SIG-M5 (cell line): ENCODE measurements around the gene ZNF628.

Source experiments
- DNase-seq: peaks from one replicate; lab custom pipeline; 2025; lab: John Stamatoyannopoulos, UW

ZNF628 gene

DNA sequence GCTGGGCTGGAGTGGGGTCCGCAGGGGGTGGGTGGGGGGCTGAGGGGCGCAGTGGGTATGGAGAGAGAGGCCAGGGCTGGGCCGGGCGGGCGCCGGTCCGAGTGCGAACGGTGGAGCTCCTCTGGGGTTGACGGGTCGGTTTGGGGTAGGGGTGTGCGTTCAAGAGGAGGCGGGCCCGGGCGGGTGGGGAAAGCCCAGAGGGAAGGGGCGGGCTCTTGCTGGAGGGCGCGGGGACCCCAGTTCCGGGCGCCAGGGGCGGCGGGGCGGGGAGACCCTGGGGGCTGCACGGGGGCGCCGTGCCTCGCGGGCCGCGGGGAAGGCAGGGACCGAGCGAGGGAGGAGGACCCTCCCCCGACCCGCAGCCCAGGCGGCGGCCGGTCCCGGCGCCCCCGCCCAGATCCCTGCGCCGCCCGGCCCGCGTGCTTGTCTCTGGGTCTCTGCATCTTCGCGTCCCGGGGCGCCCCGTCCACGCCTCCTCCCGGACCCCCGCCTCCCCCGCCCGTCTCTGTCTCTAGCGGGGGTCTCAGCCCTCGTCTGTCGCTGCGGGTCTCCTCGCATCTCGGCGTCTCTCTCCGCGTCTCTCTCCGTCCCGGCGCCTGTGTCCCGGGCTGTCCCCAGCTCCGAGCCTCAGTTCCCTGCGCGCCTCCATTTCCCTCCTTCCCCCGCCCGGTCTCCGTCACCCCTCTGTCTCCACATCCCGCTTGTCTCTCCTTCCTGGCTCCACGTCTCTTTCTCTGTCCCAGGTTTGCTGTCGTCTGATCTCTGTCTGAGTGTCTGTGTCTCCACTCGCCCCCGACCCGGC, 25.1 kb upstream of the ZNF628 start:
- DNase-seq: no peak

DNA sequence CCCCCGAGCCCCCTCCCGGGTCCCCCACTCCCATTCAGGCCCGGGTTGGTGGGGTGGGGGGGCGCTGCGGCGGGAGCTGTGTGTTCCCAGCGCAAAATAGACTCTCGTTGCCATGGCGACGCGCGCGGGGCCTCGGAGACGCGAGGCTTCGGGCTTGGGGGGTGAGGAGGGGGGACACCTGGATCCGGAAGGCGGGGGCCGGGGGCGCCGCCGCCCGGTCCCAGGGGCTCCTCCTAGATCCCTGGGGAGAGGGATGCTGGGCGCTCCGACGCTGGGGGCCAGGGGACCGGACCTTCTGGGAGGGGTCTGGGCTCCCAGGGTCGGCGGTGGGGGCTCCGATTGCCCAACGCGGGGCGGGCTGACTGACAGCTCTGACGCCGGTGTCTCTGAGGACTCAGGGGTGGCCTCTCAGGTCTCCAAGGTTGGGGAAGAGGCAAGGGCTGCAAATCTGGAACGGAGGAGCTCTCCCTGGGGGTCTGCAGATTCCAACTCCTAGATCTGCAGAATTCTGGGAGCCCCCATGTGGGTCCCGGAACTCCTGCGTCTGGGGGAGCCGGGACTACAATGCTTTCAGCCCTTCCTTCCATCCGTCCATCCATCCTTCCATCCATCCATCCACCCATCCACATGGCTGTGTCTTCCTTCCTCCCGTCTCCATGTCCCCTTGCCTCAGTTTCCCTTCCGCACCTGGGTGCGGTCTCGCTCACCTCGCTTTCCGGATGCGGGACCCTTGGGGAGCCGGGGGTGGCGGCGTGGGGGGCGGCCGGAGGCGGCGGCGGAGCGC, 24.3 kb upstream of the ZNF628 start:
- no peak for DNase-seq

DNA sequence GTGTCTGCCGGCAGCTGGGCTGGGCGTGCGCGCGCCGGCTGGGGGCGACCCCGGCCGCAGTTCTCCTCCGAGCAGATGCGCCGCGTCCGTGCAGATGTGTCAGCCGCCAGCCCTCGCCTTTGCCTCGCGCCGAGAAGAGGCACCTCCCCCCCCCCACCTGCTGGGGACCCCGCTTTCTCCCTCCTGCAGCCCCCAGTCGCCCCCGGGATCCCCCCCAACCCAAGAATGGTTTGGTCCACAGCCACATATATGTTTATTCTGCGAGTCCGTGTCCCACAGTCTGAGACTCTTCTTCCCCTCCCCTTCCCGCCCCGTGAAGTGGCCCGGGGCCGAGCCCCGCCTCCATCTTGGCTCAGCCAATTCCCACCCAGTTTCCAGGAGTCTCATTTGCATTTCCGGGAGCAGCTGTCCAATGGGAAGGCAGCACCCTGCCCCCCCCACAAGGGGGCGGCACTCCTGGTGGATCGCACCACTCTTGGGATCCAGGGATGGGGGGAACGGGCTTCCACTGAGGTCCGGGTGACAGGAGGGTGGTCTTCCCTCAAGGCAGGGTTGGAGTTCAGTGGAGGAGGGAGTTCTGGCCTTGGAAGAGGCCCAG, 23.6 kb upstream of the ZNF628 start:
- DNase-seq: no peak

DNA sequence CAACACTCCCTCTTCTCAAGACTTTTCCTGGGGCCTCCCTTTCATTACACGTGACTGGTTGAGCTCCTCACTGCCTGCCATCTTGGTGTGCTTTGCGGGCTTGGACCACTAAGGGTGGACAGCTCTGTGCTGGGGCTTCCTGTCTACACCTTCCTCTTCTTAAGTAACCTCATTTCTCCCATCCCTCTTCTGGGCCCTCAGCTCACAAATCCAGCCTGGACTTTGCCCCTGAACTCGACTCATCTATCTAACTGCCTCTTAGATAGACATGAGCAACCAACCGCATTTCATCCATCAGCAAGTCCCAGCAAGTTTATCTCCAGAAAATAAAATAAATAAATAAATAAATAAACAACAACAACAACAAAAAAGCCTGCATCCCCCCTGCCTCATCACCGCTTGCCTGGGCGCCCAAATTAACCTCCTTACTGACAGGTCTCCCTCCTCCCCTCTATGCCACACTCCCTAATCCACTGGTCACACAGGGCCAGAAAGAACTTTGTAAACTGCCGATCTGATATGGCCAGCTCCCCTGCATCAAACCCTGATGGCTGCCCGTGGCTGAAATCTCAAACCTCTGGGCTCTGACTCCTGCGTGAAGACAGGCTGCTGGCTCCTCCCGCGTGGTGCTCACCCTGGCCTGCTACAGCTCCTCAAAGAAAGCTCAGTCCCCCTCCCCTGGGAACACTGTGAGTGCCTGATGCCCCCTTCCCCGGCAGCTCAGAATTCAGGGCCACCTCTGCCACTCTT, 22.7 kb upstream of the ZNF628 start:
- DNase-seq: no peak

DNA sequence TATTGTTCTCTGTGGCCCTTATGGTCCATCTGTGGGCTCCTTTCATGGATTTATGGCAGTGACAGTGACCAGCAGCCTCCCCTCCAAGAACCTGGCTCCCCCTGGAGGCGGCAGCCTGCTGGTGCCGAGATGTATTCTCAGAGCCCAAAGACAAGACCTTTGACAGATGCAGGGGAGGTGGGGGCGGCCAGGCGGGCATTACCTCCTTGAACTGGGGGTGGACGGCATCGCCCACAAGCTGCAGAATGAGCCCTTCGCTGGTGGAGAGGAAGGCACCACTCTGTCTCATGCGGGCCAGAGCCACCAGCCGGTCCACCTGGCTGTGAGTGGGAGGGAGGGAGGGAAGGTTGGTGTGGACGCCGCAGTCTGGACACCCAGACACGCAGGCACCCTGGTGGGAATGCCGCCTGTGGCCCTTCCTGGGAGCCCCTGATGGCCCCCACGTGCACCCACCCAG, 21.6 kb upstream of the ZNF628 start:
- DNase-seq: no peak

DNA sequence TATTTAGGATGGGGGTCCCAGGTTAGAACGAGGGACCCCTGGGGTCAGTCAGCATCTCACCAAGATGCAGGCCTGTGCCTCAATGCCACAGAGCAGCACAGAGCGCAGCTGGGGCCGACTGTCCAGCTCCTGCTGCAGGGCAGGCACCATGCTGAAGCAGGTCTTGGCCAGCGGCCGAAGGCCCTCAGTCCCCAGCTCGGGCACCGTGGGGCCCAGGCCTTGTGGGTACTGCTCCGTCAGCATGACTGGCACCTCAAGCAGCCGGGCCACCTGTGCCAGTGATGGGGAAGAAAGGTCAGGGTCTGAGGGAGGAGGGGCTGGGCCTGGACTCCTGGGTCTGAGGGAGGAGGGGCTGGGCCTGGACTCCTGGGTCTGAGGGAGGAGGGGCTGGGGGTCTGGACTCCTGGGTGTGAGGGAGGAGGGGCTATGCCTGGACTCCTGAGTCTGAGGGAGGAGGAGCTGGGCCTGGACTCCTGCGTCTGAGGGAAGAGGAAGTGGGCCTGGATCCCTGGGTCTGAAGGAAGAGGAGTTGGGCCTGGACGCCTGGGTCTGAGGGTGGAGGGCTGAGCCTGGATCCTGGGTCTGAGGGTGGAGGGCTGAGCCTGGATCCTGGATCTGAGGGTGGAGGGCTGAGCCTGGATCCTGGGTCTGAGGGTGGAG, 20.7 kb upstream of the ZNF628 start:
- DNase-seq: no peak

DNA sequence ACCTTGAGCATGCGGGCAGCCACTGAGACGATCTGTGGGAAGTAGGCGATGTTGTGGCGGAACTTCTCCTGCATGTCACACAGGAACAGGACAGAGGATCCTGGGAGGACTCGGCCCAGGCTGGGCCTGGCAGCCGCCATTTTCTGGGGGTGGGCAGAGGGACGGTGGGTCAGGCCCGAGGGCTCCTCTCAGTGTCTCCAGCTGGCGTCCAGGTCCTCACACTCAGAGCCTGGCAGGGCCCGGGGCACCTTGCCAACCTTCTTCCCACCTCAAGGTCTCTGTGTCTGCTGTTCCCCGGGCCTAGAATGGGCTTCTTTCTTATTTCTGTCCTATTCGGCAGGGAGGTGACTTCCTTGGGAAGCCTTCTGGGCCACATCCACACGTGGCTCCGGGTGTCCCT, 20.1 kb upstream of the ZNF628 start:
- DNase-seq: no peak

DNA sequence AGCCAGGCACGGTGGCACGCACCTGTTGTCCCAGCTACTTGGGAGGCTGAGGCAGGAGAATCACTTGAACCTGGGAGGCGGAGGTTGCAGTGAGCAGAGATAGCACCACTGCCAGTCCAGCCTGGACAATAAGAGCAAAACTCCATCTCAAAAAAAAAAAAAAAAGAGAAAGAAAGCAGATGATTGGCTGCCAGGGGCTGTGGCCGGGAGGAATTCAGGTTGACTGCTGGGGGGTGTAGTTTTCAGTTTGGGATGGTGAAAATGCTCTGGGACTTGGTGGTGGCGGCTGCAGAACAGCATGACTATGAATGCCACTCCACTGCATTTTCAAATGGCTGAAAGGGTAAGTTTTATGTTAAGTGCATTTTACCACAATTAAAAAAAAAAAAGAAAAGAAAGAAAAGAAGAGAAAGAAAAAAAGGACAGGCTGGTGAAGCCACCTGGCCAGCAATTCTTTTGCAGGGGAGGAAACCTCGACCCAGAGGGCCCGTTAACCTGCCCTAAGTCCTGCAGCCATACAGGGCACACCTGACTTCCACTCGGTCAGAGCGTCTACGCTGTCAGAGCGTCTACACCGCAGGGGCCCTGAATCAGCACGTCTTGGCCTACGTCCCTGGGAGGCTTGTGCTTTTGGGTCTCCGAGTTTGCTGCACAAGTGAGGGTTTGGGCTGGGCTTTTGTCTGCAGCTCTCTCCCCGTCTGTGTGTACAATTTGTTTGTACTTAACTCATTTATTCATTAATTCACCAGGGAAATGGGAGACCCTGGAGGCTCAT, 18.5 kb upstream of the ZNF628 start:
- no peak for DNase-seq

DNA sequence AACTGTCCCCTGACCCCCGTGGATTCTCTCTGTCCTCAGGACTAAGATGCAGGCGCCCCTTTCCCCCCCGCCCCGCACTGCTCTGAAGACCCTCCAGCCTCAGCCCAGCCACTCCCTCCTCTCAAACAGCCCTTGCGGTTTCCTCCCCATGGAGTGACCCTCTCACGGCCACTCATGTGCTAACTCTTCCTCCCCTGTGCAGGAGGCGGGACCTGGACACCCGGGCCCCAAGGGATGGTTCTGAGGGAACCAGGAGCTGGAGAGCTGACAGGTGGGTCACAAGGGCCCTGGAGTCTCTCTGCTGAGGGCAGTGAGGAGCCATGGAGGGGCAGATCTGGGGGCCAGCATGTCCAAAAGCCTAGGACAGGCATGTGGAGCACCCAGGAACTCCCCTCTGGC, 16.9 kb upstream of the ZNF628 start:
- no peak for DNase-seq

DNA sequence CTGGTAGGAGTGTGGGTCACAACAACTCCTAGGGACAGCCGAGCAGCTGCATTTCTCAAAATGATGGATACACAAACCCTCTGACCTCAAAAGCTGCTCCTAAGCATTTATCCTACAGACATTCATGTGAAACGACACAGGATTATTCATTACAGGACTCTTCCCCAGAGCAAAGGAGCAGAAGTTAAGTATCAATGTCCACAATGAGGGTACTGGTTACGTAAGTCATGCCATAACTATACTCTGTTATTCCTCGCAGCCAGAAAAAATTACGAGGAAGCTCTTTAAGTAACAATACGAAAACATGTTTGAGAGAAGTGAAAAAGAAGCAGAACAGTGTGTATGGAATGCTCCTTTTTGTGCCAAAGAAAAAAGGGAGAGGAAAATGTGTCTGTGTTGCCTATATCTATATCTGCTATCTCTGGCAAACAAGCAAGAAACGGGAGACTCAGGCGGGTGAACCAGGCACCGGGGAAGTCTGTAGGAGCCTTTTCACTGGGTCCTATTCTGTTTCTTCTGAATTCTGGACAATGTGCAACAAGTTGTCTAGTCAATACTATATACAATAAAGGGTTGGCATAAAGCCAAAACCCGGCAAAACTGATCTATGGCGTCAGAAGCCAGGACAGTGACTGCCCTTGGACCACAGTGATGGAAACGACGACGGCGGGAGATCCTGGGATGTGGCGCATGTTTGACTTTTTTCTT, 16.3 kb upstream of the ZNF628 start:
- DNase-seq: no peak

DNA sequence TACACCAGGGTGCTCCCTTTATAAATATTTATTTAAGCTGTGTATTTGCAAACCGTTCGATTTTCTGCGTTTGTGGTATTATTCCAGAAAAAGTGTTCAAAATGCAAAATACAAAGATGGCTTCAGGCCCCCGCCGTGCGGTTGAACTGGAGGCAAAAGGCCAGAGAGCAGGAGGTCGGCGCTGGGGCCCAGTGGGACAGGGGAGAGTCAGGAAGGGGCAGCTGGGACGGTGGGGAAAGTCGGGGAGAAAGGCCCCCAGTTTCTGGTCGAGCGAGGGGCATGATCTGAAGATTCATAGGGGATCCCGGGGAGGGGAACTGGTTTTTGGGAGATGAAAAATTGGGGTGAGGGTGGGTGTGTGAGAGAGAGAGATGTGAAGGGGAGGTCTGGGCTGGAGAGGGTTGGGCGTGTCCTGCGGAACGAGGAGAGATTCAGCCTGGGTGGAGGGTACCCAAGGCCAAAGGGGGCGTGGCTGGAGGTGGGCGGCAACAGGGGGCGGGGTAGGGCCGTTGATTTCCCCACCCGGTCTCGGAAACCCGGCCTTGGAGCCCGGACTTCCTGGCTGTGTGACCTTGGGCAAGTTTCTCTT, 15.7 kb upstream of the ZNF628 start:
- no peak for DNase-seq

DNA sequence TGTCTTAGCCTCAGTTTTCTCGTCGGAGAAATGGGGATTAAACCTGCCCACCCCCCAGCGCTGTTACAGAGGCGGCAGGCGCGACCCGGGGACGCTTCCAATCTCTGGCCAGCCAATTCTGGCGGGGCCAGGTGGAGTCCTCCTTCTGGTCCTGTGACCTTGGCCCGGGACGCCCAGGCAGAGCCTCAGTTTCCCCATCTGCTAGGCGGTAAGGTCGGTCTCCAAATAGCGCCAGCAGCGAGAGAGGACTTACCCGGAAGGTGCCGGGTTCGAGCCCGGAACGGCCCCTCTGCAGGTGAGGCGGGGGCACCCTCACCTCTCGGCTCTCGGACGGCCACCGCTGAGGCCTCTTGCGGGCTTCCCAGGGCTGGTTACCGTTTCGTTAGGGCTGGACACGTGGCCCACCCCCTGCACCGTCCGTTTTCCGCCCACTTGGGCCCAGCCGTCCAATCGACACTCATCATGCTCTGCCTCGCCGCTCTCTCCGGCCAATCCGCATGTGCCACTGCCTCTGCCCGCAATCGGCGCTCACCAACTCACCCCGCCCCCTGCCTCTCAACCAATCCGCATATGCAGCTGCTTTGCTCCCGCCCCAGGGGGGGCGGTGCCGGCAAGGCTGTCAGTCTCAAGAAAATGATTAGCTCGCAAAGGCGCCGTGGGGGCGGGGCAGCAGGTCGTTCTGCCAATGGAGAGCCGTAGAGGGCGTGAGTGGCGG, 15.0 kb upstream of the ZNF628 start, which contains the start of gene ISOC2:
Gene ISOC2, minus strand, starts transcription at position 384 of the 715 bp plus-strand sequence. CDS start 5,156 bp downstream, outside the sequence.
- DNase-seq: peak; percentile 87

DNA sequence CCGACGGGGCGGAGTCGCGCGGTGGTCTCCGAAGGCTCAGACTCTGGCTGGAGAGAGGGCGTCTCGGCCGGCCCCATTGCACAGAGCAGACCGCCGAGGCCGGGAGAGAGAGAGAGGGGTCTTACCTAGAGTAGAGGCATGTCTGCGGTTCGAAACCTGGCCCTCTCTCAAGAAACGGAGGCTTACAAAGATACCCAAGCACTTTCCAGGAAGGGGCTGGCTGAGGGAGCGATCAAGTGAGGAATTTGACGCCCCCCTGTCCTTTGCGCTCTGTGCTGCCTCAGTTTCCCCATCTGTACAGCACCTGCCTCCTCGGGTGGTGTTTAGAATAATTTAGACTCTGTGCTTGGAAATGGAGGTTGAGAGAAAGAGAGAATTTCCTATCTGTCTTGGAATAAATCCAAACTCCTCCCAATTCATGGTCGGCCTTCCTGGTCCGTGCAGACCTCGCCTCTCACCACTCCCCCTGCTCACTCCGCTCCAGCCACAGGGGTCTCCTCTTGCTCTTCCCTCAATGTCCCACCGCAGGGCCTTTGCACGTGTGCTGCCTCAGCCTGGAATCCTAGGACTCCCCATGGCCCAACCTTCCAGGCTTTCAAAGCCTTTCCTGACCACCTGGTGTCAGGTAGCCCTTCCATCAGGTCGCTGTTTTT, 14.3 kb upstream of the ZNF628 start:
- DNase-seq: no peak

DNA sequence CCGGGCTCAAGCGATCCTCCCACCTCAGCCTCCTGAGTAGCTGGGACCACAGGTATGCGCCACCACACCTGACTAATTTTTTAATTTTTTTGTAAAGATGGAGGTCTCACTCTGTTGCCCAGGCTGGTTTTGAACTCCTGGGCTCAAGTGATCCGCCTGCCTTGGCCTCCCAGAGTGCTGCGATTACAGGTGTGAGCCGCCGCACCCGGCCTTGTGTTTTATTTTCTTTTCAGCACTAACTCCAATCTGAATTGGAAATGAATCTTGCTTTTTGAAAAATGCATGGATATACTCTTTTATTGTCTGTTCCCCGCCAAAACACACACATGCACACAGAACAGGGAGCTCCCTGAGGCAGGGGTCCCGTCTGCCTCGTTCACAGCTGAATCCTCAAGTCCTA, 13.7 kb upstream of the ZNF628 start:
- no peak for DNase-seq

DNA sequence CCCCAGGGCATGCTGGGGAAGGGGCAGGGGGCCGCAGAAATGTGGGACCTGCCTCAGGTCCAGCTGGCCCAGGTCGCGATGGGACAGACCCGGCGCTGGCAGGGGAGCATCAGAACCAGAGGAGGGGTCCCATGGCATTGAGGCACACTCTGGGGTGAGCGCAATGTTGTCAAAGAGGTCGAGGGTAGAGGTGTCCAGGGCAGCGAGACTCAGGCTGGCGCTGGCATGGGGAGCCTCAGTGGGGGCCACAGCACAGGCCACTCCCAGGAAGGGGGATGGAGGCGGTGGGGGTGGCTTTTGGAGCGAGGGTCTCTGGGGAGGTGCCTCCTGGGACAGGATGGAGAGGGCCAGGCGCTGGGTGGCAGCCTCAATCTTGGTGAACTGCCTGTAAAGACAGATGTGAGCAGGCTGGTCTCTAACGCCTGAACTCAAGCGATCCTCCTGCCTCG, 12.8 kb upstream of the ZNF628 start:
- no peak for DNase-seq

DNA sequence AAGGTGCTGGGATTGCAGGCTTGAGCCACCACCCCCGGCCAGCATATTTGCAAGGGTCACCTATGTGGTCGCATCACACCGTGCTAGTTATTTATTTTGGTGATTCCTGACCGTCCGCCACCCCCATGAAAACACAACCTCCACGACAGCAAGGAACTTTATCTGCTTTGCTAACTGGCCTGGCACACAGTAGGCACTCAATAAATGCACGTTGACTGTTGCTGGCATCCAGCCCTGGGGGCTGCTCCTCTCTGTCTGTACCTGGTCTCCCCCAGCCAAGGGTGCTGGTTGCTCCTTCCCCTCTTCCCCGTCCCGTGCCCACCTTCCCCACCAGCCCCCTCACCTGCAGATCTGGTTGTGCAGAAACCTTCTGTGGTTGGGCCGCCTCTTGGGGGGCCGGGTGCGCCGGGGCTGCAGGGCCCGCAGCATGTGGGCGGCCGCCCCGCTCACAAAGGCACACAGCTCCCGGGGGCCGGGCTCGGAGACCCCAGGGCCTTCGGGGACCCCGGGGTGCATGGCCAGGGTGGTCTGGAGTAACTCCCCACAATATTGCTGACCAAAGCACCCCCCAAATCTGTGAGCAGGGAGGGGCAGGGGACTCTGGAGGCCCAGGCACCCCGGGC, 12.3 kb upstream of the ZNF628 start:
- DNase-seq: no peak

DNA sequence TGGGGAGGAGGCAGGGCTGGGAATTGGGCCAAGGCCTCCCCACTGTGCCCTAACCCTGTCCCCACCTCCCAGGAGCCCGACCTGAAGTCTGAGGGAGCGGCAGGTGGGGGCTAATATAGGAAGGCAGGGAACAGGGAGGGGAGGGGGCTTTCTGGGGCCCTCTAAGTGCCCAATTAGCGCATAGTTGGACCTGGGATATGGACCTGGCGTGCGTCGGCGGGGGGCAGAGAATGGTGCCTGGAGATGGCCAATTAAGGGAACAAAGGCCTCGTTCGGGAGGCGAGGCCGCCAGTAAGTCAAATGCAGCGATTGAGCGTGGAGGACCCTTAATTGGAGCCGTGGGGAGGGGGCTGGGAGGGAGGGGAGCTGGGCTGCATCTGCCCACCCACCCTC, 11.8 kb upstream of the ZNF628 start, which contains the start of gene C19orf85:
Gene C19orf85, minus strand, starts transcription at position 90 of the 393 bp plus-strand sequence. CDS start 197 bp downstream, outside the sequence.
- no peak for DNase-seq
